Measurements from ENCODE around the gene KISS1.

The KISS1 gene

DNA sequence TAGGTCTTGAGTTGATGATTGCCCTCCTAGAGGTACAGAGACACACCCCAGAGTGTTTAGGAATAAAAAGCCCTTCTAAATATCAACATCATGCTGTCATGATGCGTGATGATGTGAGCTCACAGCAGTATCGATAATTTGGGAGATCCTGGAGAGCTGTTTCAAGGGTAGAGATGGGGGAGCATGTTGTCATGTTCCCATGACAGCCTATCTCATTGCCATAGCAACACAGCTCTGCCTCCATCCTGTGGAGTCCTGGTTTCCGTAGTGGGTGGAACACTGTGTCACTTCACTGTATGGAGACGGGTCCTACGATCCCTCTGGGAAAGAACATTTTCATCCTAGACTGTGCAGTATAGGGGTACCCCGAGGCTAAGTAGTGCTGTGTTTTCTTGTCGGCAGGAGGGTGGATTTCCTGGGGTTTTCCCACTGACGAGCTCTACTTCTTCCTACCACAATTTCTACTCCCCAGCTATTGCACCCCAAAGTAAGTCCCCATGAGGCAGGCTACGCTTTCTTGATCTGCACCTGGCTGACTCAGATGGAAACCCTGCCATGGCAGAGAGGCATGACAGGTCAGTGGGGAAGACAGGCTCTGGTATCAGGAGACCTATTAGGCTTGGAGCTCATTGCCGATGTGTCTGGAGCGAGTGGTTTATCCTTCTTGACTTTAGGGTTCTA, 7.2 kb downstream of the KISS1 start:
- intact Hi-C loops (cut with DNase I; ENCODE audit: low total_unique reads) = no loop called here
- Histone ChIP-seq H3K9me3 (no peaks in the 10 kb centered on the region), H3K4me1 (peaks cover 0 to 8% (median 4%) of the 10 kb centered on the region in 4 donors), H3K36me3 (no peaks in the 10 kb centered on the region), H3K27me3 (peaks cover 0 to 70% of the 10 kb centered on the region in 2 donors), H3K4me3 (no peak overlapping the region), H3K27ac (no peak overlapping the region)
- DNase-seq = no peak
- TF ChIP-seq, protein P1, sequence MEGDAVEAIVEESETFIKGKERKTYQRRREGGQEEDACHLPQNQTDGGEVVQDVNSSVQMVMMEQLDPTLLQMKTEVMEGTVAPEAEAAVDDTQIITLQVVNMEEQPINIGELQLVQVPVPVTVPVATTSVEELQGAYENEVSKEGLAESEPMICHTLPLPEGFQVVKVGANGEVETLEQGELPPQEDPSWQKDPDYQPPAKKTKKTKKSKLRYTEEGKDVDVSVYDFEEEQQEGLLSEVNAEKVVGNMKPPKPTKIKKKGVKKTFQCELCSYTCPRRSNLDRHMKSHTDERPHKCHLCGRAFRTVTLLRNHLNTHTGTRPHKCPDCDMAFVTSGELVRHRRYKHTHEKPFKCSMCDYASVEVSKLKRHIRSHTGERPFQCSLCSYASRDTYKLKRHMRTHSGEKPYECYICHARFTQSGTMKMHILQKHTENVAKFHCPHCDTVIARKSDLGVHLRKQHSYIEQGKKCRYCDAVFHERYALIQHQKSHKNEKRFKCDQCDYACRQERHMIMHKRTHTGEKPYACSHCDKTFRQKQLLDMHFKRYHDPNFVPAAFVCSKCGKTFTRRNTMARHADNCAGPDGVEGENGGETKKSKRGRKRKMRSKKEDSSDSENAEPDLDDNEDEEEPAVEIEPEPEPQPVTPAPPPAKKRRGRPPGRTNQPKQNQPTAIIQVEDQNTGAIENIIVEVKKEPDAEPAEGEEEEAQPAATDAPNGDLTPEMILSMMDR (IDR thresholded peaks at IDR 0.05) = no peak

DNA sequence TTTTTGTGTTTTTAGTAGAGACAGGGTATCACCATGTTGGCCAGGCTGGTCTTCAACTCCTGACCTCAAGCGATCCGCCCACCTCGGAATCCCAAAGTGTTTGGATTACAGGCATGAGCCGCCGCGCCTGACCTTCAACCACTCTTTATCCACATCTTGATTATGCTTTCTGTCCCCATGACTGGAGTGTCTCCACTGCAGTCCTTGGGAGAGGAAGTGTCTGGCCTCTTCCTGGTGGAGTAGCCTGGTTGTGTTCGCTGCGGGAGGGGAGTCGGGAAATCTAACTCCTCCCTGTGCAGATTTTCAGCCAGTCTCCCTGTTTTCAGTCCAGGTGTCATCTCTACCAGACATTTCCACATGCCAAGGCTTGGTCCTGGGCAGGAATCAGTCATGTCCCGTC, 9.7 kb downstream of the KISS1 start:
- Histone ChIP-seq H3K4me3 (no peak overlapping the region), H3K4me1 (peaks cover 0 to 8% (median 4%) of the 10 kb centered on the region in 4 donors), H3K36me3 (no peaks in the 10 kb centered on the region), H3K27ac (no peak overlapping the region), H3K9me3 (no peaks in the 10 kb centered on the region), H3K27me3 (peaks cover 0 to 54% of the 10 kb centered on the region in 2 donors)
- intact Hi-C loops (cut with DNase I; ENCODE audit: low total_unique reads) = no loop called here
- no peak for DNase-seq
- TF ChIP-seq, protein P1 (IDR thresholded peaks at IDR 0.05) = no peak

DNA sequence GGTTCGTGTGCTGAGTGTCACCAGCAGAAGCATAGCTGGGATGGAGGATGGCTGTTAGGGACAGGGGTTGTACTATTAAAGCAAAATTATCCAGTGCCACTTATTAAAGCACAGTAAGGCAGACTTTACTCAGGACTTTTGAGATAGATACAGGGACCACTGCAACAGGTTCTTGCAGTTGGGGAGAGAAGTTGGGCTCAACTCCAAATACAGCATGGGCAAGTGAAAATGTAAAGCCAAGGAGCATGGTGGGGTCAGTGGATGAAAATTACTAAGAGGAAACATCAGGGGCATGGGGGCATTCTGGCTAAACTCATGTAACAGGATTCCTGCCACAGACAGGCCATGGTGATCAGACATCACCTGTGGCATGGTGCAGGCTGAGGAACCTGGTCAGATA, 15.2 kb downstream of the KISS1 start:
- DNase-seq = no peak
- no peaks in the 10 kb centered on the region for H3K4me1 ChIP-seq
- no peak overlapping the region for H3K4me3 ChIP-seq
- peaks cover 0 to 23% of the 10 kb centered on the region in 2 donors for H3K27me3 ChIP-seq
- no peaks in the 10 kb centered on the region for H3K9me3 ChIP-seq
- no peak overlapping the region for H3K27ac ChIP-seq
- no peaks in the 10 kb centered on the region for H3K36me3 ChIP-seq
- TF ChIP-seq, protein P1 (IDR thresholded peaks at IDR 0.05) = no peak
- intact Hi-C loops (cut with DNase I; ENCODE audit: low total_unique reads) = no loop called here

DNA sequence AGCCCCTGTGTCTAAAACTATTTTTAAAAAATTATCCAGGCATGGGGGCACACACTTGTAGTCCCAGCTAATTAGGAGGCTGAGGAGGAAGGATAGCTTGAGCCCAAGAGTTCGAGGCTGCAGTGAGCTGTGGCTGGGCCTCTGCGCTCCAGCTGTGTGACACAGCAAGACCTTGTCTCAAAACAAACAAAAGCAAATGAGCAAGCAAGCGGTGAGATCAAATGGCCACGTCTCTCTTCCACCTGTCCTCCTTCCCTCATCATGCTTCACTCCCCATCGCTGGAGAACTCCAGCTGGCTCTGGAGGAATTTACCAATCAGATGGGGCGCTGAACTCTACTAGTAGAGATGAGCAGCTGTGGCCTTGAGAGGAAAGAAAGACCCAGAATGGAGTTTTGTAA, 16.2 kb downstream of the KISS1 start:
- no peaks in the 10 kb centered on the region for H3K36me3 ChIP-seq
- intact Hi-C loops (cut with DNase I; ENCODE audit: low total_unique reads) = no loop called here
- DNase-seq = no peak

DNA sequence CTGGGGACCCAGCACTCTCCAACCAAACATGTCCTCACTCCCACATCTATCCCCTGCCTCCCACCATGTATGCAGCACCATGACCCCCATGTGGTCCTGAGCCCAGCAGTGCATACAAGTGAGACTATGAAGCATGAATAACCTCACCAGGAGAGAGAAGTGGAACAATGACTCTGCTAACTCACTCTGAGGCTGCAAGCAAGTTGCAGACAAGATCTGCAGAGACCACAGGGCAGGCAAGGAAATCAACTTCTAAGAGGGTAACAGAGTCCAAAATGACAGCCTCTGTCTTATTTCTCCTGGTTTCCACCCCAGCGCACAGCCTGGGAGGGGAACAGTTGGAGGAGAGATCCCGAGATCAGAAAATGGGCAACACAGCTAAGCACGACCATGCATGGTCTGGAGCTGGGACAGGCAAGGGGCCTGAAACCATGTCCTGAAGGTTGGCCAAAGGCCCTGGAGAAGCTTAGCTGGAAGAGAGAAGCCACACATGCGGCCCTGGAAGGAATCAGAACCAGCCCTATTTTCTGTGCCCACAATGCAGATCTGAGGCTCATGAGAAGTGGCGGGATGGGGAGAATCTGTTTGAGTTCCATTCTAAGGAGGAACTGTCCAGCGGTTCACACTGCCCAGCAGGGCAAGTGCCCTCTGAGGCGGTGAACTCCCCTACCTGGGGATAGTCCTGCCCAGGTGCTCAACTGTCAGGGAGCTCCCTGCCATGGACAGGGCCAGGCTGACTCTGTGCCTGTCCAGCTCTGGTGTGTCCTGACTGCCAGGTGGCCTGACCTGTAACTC, 17.6 kb downstream of the KISS1 start:
- H3K9me3 ChIP-seq = no peaks in the 10 kb centered on the region
- H3K27ac ChIP-seq = no peak overlapping the region
- no peaks in the 10 kb centered on the region for H3K4me1 ChIP-seq
- no peak for DNase-seq
- H3K4me3 ChIP-seq = no peak overlapping the region
- H3K27me3 ChIP-seq = peaks cover 0 to 32% of the 10 kb centered on the region in 2 donors
- TF ChIP-seq, protein P1 (IDR thresholded peaks at IDR 0.05) = no peak
- no peaks in the 10 kb centered on the region for H3K36me3 ChIP-seq
- intact Hi-C loops (cut with DNase I; ENCODE audit: low total_unique reads) = no loop called here

More for the DNA sequence above, 16.2 kb downstream of the KISS1 start:
- Histone ChIP-seq H3K4me1 (no peaks in the 10 kb centered on the region), H3K9me3 (no peaks in the 10 kb centered on the region), H3K27ac (no peak overlapping the region), H3K27me3 (peaks cover 0 to 26% of the 10 kb centered on the region in 2 donors), H3K4me3 (no peak overlapping the region)
- TF ChIP-seq, protein P1 (IDR thresholded peaks at IDR 0.05) = no peak

Measured in tibial artery (tissue), 4 donors.